ENCODE results near the gene CAST. TPM values are rescaled to one million over a fixed set of nuclear protein-coding genes. Genes with fewer than 3 reads are reported as not detected.
"Not testable (repeated sequence)": the region's sequence is repeated elsewhere in the genome, so short reads cannot be mapped to it uniquely, and the experiment has no call there.

The CAST gene
- 136 and 150 TPM in 2 replicates for total RNA-seq (2014; rRNA removed; shearing (Covaris generic); ENCODE audit: low replicate concordance)

GRCh38 chr5:96661855-96662724 lies at the start of gene CAST:
CAST (plus strand) TSS chr5:96662376; CDS start chr5:96662423, 47 bp downstream.
- H3K27me3 ChIP-seq = no peaks in the 10 kb centered on the region
- 0 out of 2 replicates have a peak, but pooled peaks cover 2% of the 10 kb centered on the region for H3K36me3 ChIP-seq
- H3K4me3 ChIP-seq = peak within 1 kb of the TSS; percentile 66
- H3K9me3 ChIP-seq = no peaks in the 10 kb centered on the region
- peak; percentile 100 for DNase-seq

- no peaks in the 10 kb centered on the region for H3K27me3 ChIP-seq
- H3K4me3 ChIP-seq = no peak overlapping the region
- H3K36me3 ChIP-seq = no peaks in the 10 kb centered on the region
- DNase-seq = peak; percentile 81
- H3K9me3 ChIP-seq = peaks cover 6% of the 10 kb centered on the region; the same call in 1 of the 2 replicates
Measured at GRCh38 chr5:96614110-96614691, 48.0 kb upstream of the CAST start.

GRCh38 chr5:96615223-96615622 lies 47.0 kb upstream of the CAST start:
- H3K36me3 ChIP-seq = no peaks in the 10 kb centered on the region
- no peaks in the 10 kb centered on the region for H3K27me3 ChIP-seq
- no peak overlapping the region for H3K4me3 ChIP-seq
- no peak for DNase-seq
- H3K9me3 ChIP-seq = peaks cover 7% of the 10 kb centered on the region; the same call in 1 of the 2 replicates

GRCh38 chr5:96616801-96617200 lies 45.4 kb upstream of the CAST start:
- peaks cover 7% of the 10 kb centered on the region; the same call in 1 of the 2 replicates for H3K9me3 ChIP-seq
- no peak overlapping the region for H3K4me3 ChIP-seq
- H3K36me3 ChIP-seq = no peaks in the 10 kb centered on the region
- no peaks in the 10 kb centered on the region for H3K27me3 ChIP-seq
- DNase-seq = no peak

- not testable (repeated sequence) for H3K4me3 ChIP-seq, H3K9me3 ChIP-seq, H3K36me3 ChIP-seq, H3K27me3 ChIP-seq, DNase-seq
Measured at GRCh38 chr5:96618311-96619016, 43.7 kb upstream of the CAST start.

- Histone ChIP-seq H3K4me3 (no peak overlapping the region), H3K27me3 (no peaks in the 10 kb centered on the region; the same call in 1 of the 2 replicates), H3K9me3 (peaks cover 7% of the 10 kb centered on the region; the same call in 1 of the 2 replicates), H3K36me3 (no peaks in the 10 kb centered on the region)
- no peak for DNase-seq
Measured at GRCh38 chr5:96619946-96620345, 42.2 kb upstream of the CAST start.

- H3K9me3 ChIP-seq = no peaks in the 10 kb centered on the region; the same call in 1 of the 2 replicates
- no peaks in the 10 kb centered on the region; the same call in 1 of the 2 replicates for H3K27me3 ChIP-seq
- H3K36me3 ChIP-seq = no peaks in the 10 kb centered on the region
- DNase-seq = no peak
- no peak overlapping the region for H3K4me3 ChIP-seq
Measured at GRCh38 chr5:96624596-96624995, 37.6 kb upstream of the CAST start.

- Histone ChIP-seq H3K36me3 (no peaks in the 10 kb centered on the region), H3K9me3 (no peaks in the 10 kb centered on the region; the same call in 1 of the 2 replicates), H3K27me3 (no peaks in the 10 kb centered on the region; the same call in 1 of the 2 replicates), H3K4me3 (no peak overlapping the region)
- no peak for DNase-seq
Measured at GRCh38 chr5:96625365-96625764, 36.8 kb upstream of the CAST start.

- H3K27me3 ChIP-seq = no peaks in the 10 kb centered on the region; the same call in 1 of the 2 replicates
- no peak overlapping the region for H3K4me3 ChIP-seq
- H3K36me3 ChIP-seq = no peaks in the 10 kb centered on the region
- H3K9me3 ChIP-seq = no peaks in the 10 kb centered on the region; the same call in 1 of the 2 replicates
- DNase-seq = no peak
Measured at GRCh38 chr5:96626956-96627355, 35.2 kb upstream of the CAST start.

GRCh38 chr5:96627792-96628398 lies 34.3 kb upstream of the CAST start:
- Histone ChIP-seq H3K27me3 (no peaks in the 10 kb centered on the region; the same call in 1 of the 2 replicates), H3K4me3 (no peak overlapping the region), H3K9me3 (no peaks in the 10 kb centered on the region; the same call in 1 of the 2 replicates), H3K36me3 (no peaks in the 10 kb centered on the region)
- DNase-seq = no peak

GRCh38 chr5:96628406-96628805 lies 33.8 kb upstream of the CAST start:
- no peak for DNase-seq
- Histone ChIP-seq H3K36me3 (no peaks in the 10 kb centered on the region), H3K27me3 (no peaks in the 10 kb centered on the region; the same call in 1 of the 2 replicates), H3K4me3 (no peak overlapping the region), H3K9me3 (no peaks in the 10 kb centered on the region; the same call in 1 of the 2 replicates)

- no peaks in the 10 kb centered on the region for H3K36me3 ChIP-seq
- H3K4me3 ChIP-seq = no peak overlapping the region
- DNase-seq = peak; percentile 90
- no peaks in the 10 kb centered on the region; the same call in 1 of the 2 replicates for H3K9me3 ChIP-seq
- H3K27me3 ChIP-seq = no peaks in the 10 kb centered on the region; the same call in 1 of the 2 replicates
Measured at GRCh38 chr5:96629774-96630173, 32.4 kb upstream of the CAST start.

- H3K27me3 ChIP-seq = no peaks in the 10 kb centered on the region
- no peak for DNase-seq
- H3K36me3 ChIP-seq = no peaks in the 10 kb centered on the region
- no peak overlapping the region for H3K4me3 ChIP-seq
- no peaks in the 10 kb centered on the region; the same call in 1 of the 2 replicates for H3K9me3 ChIP-seq
Measured at GRCh38 chr5:96633820-96634219, 28.4 kb upstream of the CAST start.

GRCh38 chr5:96634881-96635280 lies 27.3 kb upstream of the CAST start:
- H3K4me3 ChIP-seq = no peak overlapping the region
- DNase-seq = no peak
- no peaks in the 10 kb centered on the region for H3K27me3 ChIP-seq
- H3K36me3 ChIP-seq = no peaks in the 10 kb centered on the region
- no peaks in the 10 kb centered on the region for H3K9me3 ChIP-seq

GRCh38 chr5:96636046-96636445 lies 26.1 kb upstream of the CAST start:
- Histone ChIP-seq H3K9me3 (no peaks in the 10 kb centered on the region), H3K36me3 (no peaks in the 10 kb centered on the region), H3K27me3 (no peaks in the 10 kb centered on the region), H3K4me3 (no peak overlapping the region)
- no peak for DNase-seq

- DNase-seq = no peak
- no peaks in the 10 kb centered on the region for H3K9me3 ChIP-seq
- H3K4me3 ChIP-seq = no peak overlapping the region
- H3K27me3 ChIP-seq = no peaks in the 10 kb centered on the region
- no peaks in the 10 kb centered on the region for H3K36me3 ChIP-seq
Measured at GRCh38 chr5:96636594-96636993, 25.6 kb upstream of the CAST start.

Measured in MG63 (cell line).